Choroid plexus epithelial cell (primary cell): ENCODE measurements around the gene LRRD1.

Experiments
- DNase-seq: peaks from one replicate; pipeline ENCODE4 v3.0.0-alpha.2; 2010; ENCODE audit warnings: low read depth
- H3K4me3 ChIP-seq: 2 replicates; pipeline ENCODE4 v1.5.1; 2011; ENCODE audit warnings: low read depth, mild to moderate bottlenecking, control low read depth, low read length, moderate library complexity
- CTCF ChIP-seq: conservative IDR thresholded peaks from 2 replicates; pipeline ENCODE4 v1.5.1; 2011; ENCODE audit warnings: low read depth, mild to moderate bottlenecking, control low read depth, inconsistent platforms, low read length, moderate library complexity

Gene LRRD1

GRCh38 chr7:92178928-92179924 lies at the start of gene LRRD1:
Gene LRRD1 (minus strand): TSS chr7:92179142. CDS start chr7:92165202, 13,940 bp downstream.
- peak; percentile 87 for DNase-seq
- TF ChIP-seq CTCF, result peak; percentile 86

DNA sequence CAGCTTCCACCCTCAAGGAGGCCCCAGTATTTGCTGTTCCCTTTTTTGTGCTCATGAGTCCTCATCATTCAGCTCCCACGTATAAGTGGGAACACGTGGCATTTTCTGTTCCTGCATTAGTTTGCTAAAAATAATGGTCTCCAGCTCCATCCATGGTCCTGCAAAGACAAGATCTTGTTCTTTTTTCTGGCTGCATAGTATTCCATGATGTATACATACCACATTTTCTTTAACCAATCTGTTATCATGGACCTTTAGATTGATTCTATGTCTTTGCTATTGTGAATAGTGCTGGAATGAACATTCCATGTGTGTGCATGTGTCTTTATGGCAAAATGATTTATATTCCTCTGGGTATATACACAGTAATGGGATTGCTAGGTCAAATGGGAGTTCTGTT lies 49.8 kb upstream of the LRRD1 start:
- no peak for TF ChIP-seq CTCF
- no peak overlapping the region for H3K4me3 ChIP-seq
- DNase-seq, result no peak

More at GRCh38 chr7:92178928-92179924, at the start of gene LRRD1:
- peak within 1 kb of the TSS; percentile 67 for H3K4me3 ChIP-seq

- DNase-seq, result no peak
- H3K4me3 ChIP-seq, result no peak overlapping the region
- no peak for TF ChIP-seq CTCF
These were observed 49.2 kb upstream of the LRRD1 start for GRCh38 chr7:92228100-92228499.

DNA sequence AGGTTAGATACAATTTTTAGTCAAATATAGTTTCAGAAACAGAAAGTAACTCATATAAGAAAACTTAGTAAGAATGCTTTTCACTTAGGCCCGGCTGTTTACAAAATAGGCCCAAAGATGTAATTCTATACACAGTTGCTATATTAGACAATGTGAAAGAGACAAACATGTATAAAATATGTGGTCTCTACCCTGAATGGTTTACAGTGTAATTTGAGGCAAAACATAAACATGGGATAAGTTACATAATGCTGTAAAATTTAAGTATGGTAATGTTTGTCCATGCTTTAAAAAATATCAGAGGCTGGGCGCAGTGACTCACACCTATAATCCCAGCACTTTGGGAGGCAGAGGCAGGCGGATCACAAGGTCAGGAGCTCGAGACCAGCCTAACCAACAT lies 48.0 kb upstream of the LRRD1 start:
- H3K4me3 ChIP-seq, result no peak overlapping the region
- DNase-seq, result no peak
- no peak for TF ChIP-seq CTCF

DNA sequence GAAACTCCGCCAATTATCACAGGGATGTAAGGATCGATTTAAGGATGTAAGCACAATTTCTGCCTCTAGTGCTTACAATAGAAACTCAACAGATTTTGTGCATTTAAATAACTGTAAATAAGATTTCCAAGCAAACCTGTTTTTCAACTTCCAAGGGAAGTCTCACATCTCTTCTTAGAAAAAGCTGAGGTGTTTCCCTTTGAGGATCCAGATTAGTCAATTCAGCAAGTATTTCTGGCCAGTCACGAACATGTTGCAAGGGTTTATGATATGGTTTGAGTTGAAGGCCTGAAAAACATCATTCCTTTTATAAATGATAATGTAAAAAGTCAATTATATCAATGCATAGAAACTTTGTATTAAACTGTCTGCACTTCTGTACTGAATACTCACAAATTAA lies 42.8 kb upstream of the LRRD1 start:
- no peak overlapping the region for H3K4me3 ChIP-seq
- no peak for TF ChIP-seq CTCF
- no peak for DNase-seq

- no peak for DNase-seq
These were observed 27.7 kb upstream of the LRRD1 start for GRCh38 chr7:92206672-92207071.

More at GRCh38 chr7:92206672-92207071, 27.7 kb upstream of the LRRD1 start:
- H3K4me3 ChIP-seq, result no peak overlapping the region
- TF ChIP-seq CTCF, result no peak
